Measurements from ENCODE around the gene ZNF768.

- TF ChIP-seq POLR2AphosphoS5 (IDR thresholded peaks at IDR 0.05; ENCODE audit: borderline replicate concordance, low read depth, low read length), result no peak
- no peak for TF ChIP-seq EZH2 (IDR thresholded peaks at IDR 0.05)
- no peak for TF ChIP-seq FOXP2 (optimal IDR thresholded peaks at IDR 0.05; ENCODE audit: control extremely low read depth, extremely low read length, insufficient read depth)
Measured at GRCh38 chr16:30532285-30533145, 6.1 kb upstream of the ZNF768 start.

All from SK-N-MC (cell line).